Stimulated activated naive CD8-positive, alpha-beta T cell treated with anti-CD3 and anti-CD28 coated beads, Interleukin-15, Interleukin-2, amounts not matched to agents 100 U/mL and 50 U/mL, for 24 hours (primary cell): ENCODE measurements around the gene LCT.
A peak's percentile ranks its signal among the peaks of the same experiment; 100 is the strongest.
"Not testable (repeated sequence)": the region's sequence is repeated elsewhere in the genome, so short reads cannot be mapped to it uniquely, and the experiment has no call there.

Experiments
- ATAC-seq: fragments of 150-1000 bp; cut with Tn5 transposase; one replicate; pipeline ENCODE4 v1.10.0; 2021
- DNase-seq: peaks from one replicate; pipeline ENCODE4 v3.0.0; 2021

The LCT gene

GRCh38 chr2:135831180-135831812 lies 5.7 kb downstream of the LCT start:
- ATAC-seq (no peak), DNase-seq (no peak)

GRCh38 chr2:135829378-135830135 lies 7.4 kb downstream of the LCT start:
- ATAC-seq (no peak), DNase-seq (no peak)

- ATAC-seq (no peak), DNase-seq (no peak)
Measured at GRCh38 chr2:135826544-135826943, 10.4 kb downstream of the LCT start.

GRCh38 chr2:135825550-135826176 lies 11.3 kb downstream of the LCT start:
- DNase-seq (no peak), ATAC-seq (no peak)

GRCh38 chr2:135825131-135825530 lies 11.9 kb downstream of the LCT start:
- DNase-seq (no peak), ATAC-seq (no peak)

GRCh38 chr2:135822855-135823254 lies 14.1 kb downstream of the LCT start:
- ATAC-seq (no peak), DNase-seq (no peak)

GRCh38 chr2:135821190-135821589 lies 15.8 kb downstream of the LCT start:
- DNase-seq, result no peak
- ATAC-seq, result no peak

- DNase-seq (peak; percentile 87), ATAC-seq (peak; percentile 94)
Measured at GRCh38 chr2:135820003-135820618, 16.9 kb downstream of the LCT start.

- ATAC-seq (peak; percentile 29), DNase-seq (peak; percentile 66)
Measured at GRCh38 chr2:135818937-135819610, 17.9 kb downstream of the LCT start.

- DNase-seq, result no peak
- no peak for ATAC-seq
Measured at GRCh38 chr2:135817951-135818350, 19.0 kb downstream of the LCT start.

- no peak for DNase-seq
- no peak for ATAC-seq
Measured at GRCh38 chr2:135817466-135817865, 19.5 kb downstream of the LCT start.

GRCh38 chr2:135815269-135815668 lies 21.7 kb downstream of the LCT start:
- ATAC-seq, result peak; percentile 55

GRCh38 chr2:135812907-135813511 lies 24.0 kb downstream of the LCT start:
- DNase-seq (no peak), ATAC-seq (no peak)

More at GRCh38 chr2:135815269-135815668, 21.7 kb downstream of the LCT start:
- no peak for DNase-seq

GRCh38 chr2:135807874-135808273 lies 29.1 kb downstream of the LCT start:
- DNase-seq, ATAC-seq: not testable (repeated sequence)

- DNase-seq, result no peak
- no peak for ATAC-seq
Measured at GRCh38 chr2:135803278-135803677, 33.7 kb downstream of the LCT start.

GRCh38 chr2:135802350-135802749 lies 34.6 kb downstream of the LCT start:
- no peak for ATAC-seq

GRCh38 chr2:135800513-135801460 lies 36.2 kb downstream of the LCT start:
- DNase-seq, result no peak
- ATAC-seq, result no peak

More at GRCh38 chr2:135802350-135802749, 34.6 kb downstream of the LCT start:
- no peak for DNase-seq

GRCh38 chr2:135799738-135800137 lies 37.2 kb downstream of the LCT start:
- DNase-seq (no peak), ATAC-seq (no peak)

- ATAC-seq, result no peak
- DNase-seq, result no peak
Measured at GRCh38 chr2:135798762-135799161, 38.2 kb downstream of the LCT start.

- ATAC-seq (no peak), DNase-seq (no peak)
Measured at GRCh38 chr2:135798275-135798705, 38.7 kb downstream of the LCT start.
